GM04503 (cell line): ENCODE data around the gene CHST11.

Experiments used
- DNase-seq: peaks from one replicate; pipeline ENCODE4 v3.0.0-alpha.2; 2012; ENCODE audit warnings: low read depth

The CHST11 gene

GRCh38 chr12:104676636-104677035 lies 219.9 kb downstream of the CHST11 start:
- DNase-seq, result no peak

- no peak for DNase-seq
Measured at GRCh38 chr12:104677441-104678089, 220.8 kb downstream of the CHST11 start.

GRCh38 chr12:104680070-104680469 lies 223.3 kb downstream of the CHST11 start:
- DNase-seq, result no peak

DNA sequence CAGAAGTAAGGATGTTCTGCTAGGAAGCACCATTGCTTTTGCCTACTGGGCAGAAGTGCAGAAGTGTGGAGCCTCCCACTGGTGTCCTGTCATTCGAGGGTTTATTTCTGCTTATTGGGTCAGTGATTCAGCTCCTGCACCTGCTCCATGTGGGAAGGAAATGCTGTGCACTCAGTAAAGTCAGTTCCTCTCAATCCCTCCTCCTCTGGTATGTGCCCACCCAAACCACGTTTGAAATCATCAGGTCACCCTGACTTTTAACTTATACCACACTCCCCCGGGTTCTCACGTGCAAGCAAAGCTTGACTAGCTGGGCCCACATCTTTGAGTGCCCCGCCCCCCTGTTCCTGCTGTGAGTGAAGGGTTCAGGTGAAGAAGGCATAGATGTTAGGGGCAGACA lies 223.7 kb downstream of the CHST11 start:
- no peak for DNase-seq

GRCh38 chr12:104681012-104681690 lies 224.4 kb downstream of the CHST11 start:
- DNase-seq, result no peak

DNA sequence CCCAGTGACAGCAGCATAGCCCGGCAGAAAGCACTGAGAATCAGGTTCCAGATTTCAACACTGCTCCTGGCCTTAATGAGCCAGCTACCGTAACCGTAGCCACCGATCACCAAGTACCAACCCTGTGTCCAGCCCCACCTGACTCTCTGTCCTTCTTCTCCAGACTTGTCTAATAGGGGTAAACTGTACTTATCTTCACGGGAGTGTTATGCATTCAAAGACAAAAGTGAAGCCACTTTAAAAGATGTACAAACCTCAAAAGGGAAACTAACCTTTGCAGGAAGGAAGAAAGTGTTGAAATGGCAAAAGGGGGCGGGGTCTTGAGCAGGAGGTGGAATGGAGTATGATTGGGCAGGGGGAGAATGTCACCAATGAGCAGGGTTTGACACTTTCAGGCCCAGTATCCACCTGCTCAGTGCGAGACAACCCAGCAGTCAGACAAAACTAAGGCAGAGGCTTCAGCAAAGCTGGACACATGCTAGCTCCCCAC lies 226.1 kb downstream of the CHST11 start:
- no peak for DNase-seq

GRCh38 chr12:104683831-104684503 lies 227.2 kb downstream of the CHST11 start:
- no peak for DNase-seq

DNA sequence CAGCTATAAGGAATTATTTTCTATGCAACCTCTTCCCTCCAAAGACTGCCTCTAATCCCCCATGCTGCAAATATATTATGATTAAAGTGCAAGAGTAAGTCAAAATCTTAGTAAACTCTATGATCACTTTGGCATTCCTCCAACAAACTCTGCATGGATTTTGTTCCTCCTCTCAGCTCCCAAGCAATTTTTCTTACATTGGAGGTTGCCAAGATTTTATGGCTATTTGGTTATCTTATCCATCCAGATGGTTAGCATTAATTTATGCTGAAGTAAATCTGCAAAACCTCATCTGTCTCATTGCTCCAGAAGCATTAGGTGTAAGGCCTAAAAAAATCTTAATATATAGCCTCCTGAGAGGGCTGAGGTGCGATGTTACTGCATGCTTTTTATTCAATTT lies 228.1 kb downstream of the CHST11 start:
- no peak for DNase-seq

DNA sequence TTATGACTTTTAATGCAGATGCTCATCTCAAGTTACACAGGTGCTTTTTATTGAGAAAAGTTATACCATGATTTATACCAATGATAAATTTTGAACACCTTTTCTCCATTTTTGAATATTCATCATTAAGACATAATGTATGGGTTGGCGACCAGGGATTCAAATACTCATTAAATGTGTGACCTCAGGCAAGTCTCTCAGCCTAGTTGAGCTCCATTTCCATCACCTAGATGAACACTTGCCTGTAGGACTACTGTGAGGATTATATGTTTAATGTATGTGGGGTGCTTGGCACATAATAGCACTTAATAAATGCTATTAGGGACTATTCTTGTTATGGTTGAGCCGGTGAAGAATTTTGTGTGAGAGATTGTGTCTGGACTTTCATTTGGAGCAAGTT lies 228.6 kb downstream of the CHST11 start:
- no peak for DNase-seq

- no peak for DNase-seq
Measured at GRCh38 chr12:104686196-104686595, 229.4 kb downstream of the CHST11 start.

GRCh38 chr12:104687823-104688573 lies 231.2 kb downstream of the CHST11 start:
- no peak for DNase-seq

DNA sequence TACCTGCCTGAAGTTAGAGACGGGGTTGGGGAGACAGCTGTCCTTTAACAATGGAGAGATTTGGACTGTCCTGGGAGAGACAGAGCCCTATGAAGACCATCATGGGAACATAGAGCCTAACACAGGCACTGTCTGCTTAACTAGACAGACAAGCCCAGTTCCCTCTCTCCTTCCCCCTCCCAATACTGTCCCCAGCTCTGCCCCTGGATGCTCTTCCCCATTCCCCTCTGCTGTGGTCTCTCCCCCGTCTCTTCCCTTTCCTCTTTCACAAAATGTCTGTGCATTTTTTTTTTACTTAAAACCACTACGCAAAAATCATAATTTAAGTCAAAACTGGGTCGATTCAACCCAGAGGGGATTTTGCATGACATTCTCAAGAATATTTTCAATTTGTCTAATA lies 232.9 kb downstream of the CHST11 start:
- no peak for DNase-seq

DNA sequence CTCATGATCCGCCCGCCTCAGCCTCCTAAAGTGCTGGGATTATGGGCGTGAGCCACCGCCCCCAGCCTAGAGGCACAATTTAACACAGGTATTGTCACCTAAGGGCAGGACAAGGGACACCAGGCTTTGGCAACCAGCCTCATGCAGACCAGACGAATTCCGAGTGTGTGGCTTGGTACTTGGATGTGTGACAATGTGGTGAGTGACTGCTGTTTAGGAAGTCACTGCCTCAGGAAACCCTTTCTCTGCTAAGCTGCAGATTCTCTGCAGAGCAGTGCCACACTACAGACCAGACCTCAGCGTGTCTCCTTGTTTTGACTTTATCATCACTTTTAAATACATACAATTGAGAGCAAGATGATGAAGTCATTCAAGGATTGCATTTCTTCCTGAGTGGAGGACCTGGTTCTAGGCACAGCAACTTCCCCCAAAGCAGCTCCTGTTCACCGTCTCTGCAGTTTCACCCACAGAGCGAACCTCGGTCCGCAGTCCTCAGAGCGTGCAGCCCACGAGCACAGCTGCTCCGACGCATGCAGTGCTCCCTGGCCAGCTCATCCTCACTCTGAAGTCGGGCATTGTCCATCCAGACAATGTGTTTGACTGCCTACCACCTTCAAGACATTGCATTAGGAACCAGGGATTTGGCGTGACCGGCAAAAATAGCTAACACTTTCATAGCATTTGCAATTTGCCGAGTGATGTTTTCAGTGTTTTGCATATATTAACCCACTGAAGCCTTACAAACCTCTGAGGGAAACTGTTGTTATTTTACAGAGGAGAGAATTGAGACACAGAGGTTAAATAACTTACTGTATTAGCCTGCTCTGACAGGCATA lies 235.2 kb downstream of the CHST11 start:
- no peak for DNase-seq

- DNase-seq, result no peak
Measured at GRCh38 chr12:104692557-104693218, 235.9 kb downstream of the CHST11 start.

- no peak for DNase-seq
Measured at GRCh38 chr12:104693493-104693892, 236.7 kb downstream of the CHST11 start.

DNA sequence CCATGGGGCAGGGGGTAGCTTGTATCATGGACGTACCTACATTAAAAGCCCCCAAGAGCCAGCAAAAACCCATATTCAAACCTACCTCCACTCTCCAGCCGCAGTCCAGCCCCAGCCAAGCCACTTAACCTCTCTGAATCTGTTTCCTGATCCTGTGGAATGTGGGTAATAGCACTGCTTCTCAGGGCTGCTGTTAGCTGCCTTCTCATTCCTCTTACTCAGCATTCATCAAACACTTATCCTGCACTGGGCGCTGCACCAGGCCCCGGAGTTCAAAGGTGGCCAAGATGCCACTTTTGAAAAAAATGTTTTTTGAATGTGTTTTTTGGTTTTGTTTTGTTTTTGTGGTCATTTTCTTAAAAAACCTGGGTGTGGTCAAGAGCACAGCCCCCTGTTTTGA lies 237.4 kb downstream of the CHST11 start:
- DNase-seq, result no peak

DNA sequence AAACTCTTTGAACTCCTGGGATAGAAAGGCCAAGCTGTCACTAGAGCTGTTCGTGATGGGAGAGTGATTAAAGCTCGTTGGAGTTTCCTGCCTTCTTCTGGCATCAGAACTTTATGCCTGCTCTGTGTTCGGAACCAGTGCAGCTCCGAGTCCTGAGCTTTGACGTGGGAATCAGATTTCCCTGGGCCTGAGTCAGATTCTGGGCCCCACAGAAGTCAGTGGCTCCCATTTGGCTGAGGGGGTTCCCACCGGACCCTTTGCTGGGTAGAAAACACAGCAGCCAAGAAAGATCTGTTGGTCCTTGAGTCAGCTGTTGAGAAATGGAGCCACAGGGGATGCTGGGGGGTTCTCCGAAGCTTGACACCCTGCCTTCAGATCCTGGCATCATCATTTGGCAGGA lies 238.0 kb downstream of the CHST11 start:
- no peak for DNase-seq

DNA sequence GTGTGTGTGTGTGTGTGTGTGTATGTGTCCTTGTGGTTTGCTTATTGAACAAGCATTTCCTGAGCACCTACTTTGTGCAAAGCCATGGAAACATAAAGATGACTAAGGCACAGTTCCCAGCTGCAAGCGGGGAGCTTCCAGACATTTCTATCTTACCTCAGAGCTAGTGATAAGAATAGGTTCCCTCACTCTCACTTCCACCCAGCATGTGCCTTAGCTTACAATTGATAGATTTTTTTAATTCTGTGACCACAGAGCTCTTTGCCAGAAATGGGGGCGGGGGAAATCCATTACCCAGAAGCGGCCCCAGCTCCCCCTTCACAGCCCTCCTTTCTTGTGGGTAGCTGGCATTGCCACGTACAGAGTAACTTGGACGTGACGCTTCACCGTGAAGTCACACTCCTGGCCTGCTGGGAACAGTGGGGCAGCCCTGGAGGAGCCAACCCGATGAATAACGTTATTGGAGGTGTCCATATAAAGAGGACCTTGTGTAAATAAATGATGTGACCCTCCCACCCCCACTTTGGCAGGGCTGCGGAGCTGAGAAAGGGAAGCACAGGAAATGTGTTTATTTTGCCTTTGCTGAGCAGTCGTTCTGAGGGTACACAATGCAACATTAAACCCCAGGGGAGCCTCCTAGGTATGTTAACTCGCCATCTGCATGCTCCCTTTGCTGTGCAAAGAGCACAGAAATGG lies 238.9 kb downstream of the CHST11 start:
- no peak for DNase-seq

- no peak for DNase-seq
Measured at GRCh38 chr12:104697186-104697585, 240.4 kb downstream of the CHST11 start.

DNA sequence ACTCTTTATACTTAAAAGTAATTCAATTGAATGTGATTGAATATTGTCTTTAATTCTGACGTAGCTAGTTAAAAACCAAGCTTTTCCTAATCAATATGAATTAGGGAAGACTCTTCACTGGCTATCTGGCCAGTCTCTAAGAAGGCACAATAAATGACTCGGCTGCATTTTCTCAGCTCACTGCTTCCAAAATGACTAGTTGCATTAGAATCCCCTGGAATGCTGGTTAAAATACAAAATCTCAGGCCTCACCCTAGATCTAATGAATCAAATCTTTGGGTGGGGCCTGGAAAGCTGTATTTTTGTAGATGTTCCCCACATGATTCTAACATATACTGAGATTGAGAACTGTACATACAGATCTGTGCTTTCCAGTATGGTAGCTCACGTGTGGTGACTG lies 242.1 kb downstream of the CHST11 start:
- DNase-seq, result no peak
